GM18505 (cell line): Measurements from ENCODE around the gene TEX14.

Experiments used
- ATAC-seq: cut with Tn5 transposase; IDR thresholded peaks from one replicate; pipeline ENCODE4 v1.9.1; 2021; ENCODE audit not compliant: unreplicated experiment
- POLR2A ChIP-seq: IDR thresholded peaks from 4 replicates; pipeline ENCODE4 v1.6.1; 2011; ENCODE audit warnings: borderline replicate concordance; ENCODE audit not compliant: insufficient read depth, insufficient read length; ENCODE audit errors: extremely low read depth

The TEX14 gene

GRCh38 chr17:58615768-58616659 lies 75.8 kb downstream of the TEX14 start:
- peak; percentile 48 for ATAC-seq
- TF ChIP-seq POLR2A = peak; percentile 20

DNA sequence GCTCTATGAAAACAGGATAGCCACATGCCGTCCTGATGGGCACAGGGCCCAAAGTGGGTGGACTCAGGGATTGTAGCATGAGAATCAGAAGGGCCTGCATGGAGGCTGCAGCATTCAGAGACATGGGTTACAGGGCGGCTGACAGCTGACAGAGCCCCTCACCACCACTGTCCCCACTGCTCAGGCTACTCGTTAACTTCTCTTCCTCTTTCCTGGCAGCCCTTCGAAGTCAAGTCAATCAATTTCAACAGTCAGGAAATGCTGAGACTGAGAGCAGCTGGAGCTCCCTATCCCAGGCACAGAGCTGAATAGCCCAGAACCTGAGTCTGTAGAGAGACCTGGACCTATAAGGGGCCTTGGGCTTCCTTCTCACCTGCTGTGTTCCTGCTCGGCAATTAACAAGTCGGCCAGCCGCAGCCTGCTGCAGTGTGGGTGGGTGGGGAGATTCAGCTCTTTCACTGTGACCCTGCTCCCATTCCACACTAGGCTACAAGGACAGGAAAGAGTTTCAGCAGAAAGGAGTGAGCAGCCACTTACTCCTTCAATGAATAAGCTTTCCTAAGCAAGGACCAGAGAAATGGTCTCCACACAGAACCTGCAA lies 76.9 kb downstream of the TEX14 start:
- TF ChIP-seq POLR2A = no peak
- no peak for ATAC-seq

DNA sequence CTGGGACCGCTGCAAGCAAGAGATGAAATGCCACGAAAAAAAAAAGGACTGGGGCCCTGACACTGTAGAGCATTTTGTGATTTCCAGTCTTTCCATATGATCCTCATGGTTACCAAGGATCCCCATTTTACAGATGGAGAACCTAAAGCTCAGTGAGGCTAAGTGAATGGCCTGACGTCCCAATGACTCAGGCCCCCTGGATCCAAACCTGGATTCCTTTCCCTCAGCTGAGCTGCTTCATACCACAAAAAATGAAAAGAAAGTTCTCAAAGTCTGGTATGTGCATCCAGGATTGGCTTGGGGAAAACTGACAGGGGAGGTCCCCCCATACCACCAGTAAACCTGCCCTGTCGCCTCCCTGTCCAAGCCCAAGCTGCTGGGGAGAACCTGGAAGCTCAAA lies 80.5 kb downstream of the TEX14 start:
- TF ChIP-seq POLR2A = no peak
- ATAC-seq = no peak

DNA sequence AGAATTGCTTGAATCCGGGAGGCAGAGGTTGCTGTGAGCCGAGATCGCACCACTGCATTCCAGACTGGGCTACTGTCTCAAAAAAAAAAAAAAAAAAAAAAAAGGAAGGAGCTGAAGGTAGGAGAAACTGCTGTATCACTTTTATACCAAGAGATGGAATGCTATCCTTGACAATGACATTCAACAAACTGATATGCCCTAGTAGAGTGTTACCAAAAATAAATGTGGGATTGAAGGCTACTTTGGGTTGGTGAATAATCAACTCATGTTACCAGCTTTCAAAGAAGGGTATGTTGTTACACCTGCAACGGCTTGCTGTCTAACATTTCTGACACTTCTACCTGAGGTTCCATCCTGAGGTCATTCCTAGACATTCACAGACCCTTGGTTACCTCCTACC lies 84.9 kb downstream of the TEX14 start:
- no peak for TF ChIP-seq POLR2A
- ATAC-seq = no peak

DNA sequence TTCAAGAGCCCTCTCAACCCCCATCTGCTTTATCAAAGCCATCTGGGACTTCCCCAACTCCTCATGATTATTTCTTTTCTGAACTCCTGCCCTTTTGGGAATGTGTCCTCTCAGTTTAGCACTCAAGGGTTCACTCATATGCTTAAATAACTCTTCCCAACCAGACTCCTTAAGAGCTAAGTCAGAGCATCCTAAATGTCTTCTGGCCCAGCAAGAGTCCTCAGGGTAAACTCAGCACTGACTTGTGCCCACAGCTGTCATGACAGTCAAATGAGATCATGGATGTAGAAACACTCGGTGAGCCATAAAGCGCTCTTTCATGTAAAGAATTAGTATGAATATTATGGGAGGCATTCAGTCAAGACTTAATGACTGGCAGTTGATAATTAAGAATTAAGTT lies 85.9 kb downstream of the TEX14 start:
- ATAC-seq = no peak
- TF ChIP-seq POLR2A = no peak

DNA sequence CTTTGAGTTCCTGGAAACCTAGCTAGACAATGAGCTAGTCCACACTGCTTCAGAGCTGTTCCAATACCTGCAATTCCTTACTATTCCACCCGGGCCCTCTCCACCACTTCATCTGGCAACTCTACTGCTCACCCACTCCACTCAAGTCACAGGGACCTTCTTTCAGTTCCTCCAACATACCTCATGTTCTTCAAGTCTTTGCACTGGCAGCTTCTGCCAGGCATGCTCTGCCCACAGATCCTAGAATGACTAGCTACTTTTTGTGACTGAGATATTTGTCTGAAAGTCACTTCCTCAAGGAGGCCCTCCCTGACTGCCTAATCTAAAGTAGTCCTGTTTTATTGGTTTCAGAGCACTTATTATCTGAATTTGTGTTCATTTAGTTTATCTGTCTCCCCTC lies 86.4 kb downstream of the TEX14 start:
- no peak for TF ChIP-seq POLR2A
- ATAC-seq = no peak

GRCh38 chr17:58601976-58602375 lies 89.9 kb downstream of the TEX14 start:
- TF ChIP-seq POLR2A = no peak
- ATAC-seq = no peak

DNA sequence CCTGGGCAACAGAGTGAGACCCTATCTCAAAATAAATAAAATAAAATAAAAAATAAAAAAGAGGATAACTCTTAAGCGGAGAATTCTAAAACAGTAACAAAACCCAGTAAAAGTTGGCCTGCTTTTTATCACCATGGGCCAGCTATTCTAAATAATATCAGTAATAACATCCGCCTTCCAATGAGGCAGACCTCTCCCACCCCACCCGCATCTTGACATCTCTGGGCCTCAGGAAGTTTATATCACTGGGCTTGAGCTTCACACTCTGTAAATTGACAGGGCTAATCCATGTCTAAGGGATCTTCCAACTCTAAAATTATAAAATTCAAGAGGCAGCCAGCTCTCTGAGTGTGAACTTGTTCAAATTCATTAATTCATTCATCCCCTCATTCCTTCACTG lies 94.5 kb downstream of the TEX14 start:
- no peak for ATAC-seq
- TF ChIP-seq POLR2A = no peak

GRCh38 chr17:58595194-58595792 lies 96.6 kb downstream of the TEX14 start:
- no peak for TF ChIP-seq POLR2A
- no peak for ATAC-seq

DNA sequence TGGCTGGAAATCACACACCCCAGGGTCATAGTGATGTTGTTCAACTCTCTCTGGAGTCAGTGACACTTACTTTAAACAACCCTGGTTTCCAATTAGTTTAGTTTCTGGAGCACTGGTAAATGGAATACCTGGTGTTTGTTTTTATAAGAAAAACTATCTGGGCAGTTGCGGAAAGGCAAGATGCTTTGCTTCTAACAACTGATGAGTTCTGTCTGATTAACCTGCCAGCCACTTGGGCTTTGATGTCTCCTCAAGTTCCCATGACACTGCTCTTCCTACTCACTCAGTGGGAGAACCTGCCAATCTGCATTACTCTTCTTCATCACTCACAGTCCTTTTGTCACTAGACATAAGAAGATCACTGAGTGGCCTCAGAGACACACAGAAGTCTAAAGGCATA lies 98.7 kb downstream of the TEX14 start:
- no peak for ATAC-seq
- TF ChIP-seq POLR2A = no peak

- no peak for TF ChIP-seq POLR2A
- ATAC-seq = no peak
Observed at GRCh38 chr17:58591455-58591854, 100.4 kb downstream of the TEX14 start.

GRCh38 chr17:58590377-58590776 lies 101.5 kb downstream of the TEX14 start:
- ATAC-seq = no peak
- TF ChIP-seq POLR2A = no peak

- TF ChIP-seq POLR2A = no peak
- no peak for ATAC-seq
Observed at GRCh38 chr17:58587713-58588117, 104.1 kb downstream of the TEX14 start.
